GM18526 (cell line): ENCODE measurements around the gene OR6F1.

Experiments used
- POLR2A ChIP-seq: IDR thresholded peaks from 3 replicates; pipeline ENCODE4 v1.6.1; 2011; ENCODE audit not compliant: insufficient read length; ENCODE audit errors: extremely low read depth

The OR6F1 gene

DNA sequence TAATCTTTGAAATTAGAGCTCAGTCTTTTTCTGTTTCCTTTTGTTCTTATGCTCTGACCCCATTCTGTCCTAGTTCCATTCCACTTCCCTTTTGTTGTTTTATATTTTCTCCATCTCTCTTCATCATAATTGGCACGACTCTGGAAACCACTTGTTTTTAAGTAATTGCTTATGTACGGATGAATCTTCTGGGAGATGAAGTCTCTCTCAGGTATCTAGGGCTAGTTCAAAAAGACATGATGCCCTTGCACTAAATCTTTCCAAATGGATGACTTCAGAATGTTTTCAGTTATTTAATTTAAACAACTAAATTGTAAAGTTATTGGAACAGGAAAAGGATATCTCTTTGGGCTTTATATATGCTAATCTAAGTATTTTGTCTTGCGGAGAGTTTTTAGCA, at the start of gene OR6F1:
TSS of gene OR6F1 (minus strand) at position 101 of the 400 bp plus-strand sequence. CDS start 3,891 bp downstream, outside the sequence.
- no peak for TF ChIP-seq POLR2A

DNA sequence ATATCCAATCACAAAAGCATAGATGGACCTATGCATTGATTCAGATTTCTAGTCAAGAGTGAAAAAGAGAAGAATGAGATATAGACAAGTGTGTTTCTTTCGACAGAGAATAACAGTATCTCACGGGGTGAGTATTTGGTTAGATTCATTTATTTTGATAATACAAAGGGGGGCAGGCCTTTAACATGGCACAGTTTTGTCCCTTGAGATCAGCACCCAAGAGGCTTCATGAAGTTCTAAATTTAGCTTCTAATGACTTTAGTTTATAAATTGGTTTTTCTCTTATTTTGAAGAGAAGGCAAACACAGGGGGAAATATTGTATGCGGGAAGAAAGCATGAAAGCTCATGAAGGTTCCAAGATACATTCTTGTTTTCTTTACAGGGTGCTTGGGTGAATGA, 44.0 kb upstream of the OR6F1 start, which contains the start of gene OR1C1:
TSS of gene OR1C1 (minus strand) at position 101 of the 400 bp plus-strand sequence. CDS start 2,150 bp downstream, outside the sequence.
- TF ChIP-seq POLR2A, result no peak

DNA sequence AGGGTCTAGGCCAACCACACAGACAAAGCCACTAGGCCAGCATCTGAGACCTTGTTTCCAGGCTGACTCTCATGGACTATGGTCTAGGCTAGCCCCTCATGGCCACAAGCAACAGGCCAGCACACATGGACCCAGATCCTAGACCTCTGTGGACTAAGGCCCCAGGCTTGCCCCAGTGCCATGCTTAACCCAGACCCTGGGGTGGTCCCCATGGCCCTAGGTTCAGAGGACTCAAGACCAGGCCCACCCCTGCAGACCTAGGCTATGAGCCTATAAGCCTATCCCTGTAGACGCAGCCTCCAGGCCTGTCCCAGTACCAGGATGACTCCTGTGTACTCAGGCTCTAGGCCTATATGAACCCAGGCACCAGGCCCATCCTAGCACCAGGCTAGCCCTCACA, 33.4 kb upstream of the OR6F1 start:
- TF ChIP-seq POLR2A, result no peak

DNA sequence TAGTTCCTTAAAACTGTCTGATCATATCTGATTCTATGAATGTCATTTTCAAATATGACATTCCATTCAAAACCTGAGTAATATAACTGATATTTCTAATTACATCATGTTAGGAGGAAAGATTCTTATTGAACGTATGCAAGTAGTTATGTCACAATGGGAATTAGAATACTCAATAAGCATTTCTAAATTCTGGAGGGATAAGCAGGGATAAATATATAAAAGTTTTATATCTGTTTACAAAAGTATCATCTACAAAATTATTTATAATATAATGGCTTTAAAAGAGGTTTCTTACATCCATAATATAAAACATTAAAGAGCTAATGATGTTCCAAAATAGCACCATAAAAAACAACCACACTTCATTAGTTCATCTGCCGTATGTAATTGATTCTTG, 31.6 kb upstream of the OR6F1 start, which contains the start of gene OR14A2:
TSS of gene OR14A2 (minus strand) at position 101 of the 400 bp plus-strand sequence.
- no peak for TF ChIP-seq POLR2A

GRCh38 chr1:247747616-247748015, 31.2 kb upstream of the OR6F1 start:
- no peak for TF ChIP-seq POLR2A

- no peak for TF ChIP-seq POLR2A
Measured at GRCh38 chr1:247746391-247746935, 30.0 kb upstream of the OR6F1 start.

DNA sequence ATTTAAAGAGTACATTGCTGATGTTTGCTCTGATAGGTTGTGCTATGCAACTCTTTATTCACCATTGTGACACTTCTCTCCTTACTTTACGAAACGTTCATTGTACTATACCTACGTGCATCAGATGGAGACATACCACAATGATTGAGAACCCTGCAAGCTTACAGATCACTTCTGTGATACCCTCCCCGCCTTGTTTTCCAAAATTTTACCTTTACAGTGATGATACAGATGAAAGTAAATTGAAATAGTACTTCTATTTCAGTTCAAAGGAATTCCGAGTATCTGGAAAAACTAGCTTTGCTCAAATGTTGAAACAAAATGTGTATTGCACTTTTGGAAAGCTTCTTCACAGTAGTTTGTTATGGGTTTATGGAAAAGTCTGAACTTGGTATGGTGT, 25.3 kb upstream of the OR6F1 start:
- no peak for TF ChIP-seq POLR2A

- TF ChIP-seq POLR2A, result no peak
Measured at GRCh38 chr1:247740721-247741120, 24.3 kb upstream of the OR6F1 start.

GRCh38 chr1:247738315-247738714, 21.9 kb upstream of the OR6F1 start, which contains the start of gene OR14K1:
Gene OR14K1 (plus strand): TSS chr1:247738615. CDS start chr1:247738615, 0 bp downstream.
- TF ChIP-seq POLR2A, result no peak

DNA sequence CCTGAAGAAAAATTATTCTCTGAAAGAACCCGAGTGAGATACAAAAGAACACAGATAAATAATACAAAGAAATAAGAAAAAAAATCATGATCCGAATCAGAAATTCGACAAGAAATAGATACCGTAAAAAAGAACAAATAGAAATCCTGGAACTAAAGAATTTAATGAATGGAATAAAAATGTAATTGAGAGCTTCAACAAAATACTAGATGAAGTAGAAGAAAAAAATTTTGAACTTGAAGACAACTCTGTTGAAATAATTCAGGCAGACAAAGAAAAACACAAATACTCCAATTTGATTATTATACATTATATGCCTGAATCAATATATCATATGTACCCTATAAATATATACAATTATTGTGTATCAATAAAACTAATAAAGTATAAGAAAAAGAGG, 4.8 kb upstream of the OR6F1 start:
- no peak for TF ChIP-seq POLR2A

DNA sequence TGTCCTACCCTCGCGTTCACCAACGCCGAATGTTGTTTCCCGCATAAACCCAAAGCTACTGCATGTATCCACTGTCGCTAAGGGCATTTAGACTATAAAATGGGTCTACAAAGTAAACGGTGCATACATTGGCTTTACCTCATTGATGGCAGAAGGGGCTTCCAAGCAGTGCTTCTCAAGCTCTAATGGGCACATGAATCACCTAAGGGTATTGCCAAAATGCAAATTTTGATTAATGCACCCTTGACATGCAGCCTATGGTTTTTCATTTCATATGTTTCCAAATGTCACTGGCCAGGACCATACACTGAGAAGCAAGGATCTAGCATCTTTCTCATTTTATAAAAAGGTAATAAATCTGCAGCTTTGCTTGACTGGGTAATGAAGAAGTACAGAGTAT, 2.7 kb downstream of the OR6F1 start:
- no peak for TF ChIP-seq POLR2A

DNA sequence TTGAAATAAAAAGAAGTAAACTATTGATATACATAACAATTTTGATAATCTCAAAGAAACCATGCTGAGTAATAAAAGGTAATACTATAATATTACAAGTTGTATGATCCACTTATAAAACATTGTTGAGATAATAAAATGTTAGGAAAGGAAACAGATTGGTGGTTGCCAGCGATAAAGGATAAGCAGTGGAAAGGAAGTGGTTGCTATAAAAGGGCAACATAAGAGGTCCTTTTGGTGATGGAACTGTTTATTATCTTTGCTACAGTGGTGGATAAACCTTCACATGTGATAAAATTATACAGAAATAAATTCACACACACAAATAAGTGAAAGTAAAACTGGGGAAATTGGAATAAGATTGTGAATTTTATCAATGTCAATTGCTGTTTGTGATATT, 15.1 kb downstream of the OR6F1 start:
- no peak for TF ChIP-seq POLR2A

DNA sequence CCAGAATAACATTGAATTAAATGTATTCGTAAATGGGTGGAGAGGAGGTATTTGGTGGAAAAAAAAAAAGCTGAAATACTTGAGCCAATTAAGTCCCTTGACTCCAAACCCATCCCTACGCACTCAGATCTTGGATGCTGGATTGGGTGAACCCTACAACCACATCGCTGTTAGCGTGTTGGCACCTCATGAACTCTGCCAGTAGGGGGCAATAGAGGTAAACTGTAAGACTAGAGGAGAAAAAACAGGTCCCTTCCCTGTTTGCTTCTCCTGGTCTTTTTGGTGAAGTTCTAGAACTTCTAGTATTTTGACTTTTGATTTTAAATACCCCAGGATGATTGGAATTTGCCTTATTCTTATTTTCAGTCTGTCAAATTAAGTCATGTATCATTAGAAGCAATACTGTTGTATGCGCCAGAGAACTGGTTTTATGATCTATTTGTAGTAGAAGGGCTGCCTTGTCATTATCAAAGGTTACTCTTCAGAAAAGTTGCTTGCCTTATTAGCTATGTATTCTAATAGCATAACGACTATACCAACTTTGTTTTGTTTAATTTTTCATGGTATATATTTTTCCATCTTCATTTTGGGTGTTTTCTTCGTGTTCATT, 35.1 kb downstream of the OR6F1 start:
- TF ChIP-seq POLR2A, result no peak

DNA sequence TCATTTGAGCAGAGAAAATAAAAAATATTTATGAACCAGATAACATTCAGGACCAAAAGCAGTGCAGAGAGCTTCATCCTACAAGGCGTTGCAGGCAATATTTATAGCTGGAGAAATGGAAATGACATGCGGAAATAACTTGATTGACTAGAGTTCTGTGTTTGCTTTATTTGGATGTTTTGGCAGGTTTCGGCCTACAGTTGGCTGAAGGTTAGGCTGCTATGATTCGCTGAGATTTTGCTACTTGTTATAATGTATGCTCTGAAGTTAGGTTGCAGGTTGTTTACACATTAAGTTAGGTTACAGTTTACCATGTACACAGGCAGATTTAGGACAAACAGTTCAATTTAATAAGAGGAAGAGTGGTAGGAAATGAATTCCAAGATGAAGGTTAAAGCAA, 36.3 kb downstream of the OR6F1 start:
- TF ChIP-seq POLR2A, result no peak

DNA sequence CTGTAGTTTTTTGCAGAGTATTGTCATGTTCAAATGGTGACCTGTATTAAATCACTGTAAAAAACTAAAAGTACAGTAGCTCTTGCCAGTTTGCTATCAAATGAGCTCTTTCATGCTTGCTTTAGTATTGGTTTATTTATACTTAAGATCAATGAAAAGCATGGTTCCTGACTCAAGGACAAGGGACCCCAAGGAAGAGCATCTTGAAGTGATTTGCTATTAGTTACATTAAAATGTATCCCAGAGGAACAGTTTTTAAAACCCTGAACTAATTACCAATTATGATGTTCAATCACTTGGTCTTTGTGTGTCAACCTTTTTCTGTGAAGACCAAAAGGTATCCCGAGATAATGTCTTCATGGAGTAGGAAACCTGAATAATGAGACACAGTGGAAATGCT, 36.8 kb downstream of the OR6F1 start, which contains the start of gene OR13G1:
TSS of gene OR13G1 (minus strand) at position 101 of the 400 bp plus-strand sequence. CDS start 6,698 bp downstream, outside the sequence.
- no peak for TF ChIP-seq POLR2A

DNA sequence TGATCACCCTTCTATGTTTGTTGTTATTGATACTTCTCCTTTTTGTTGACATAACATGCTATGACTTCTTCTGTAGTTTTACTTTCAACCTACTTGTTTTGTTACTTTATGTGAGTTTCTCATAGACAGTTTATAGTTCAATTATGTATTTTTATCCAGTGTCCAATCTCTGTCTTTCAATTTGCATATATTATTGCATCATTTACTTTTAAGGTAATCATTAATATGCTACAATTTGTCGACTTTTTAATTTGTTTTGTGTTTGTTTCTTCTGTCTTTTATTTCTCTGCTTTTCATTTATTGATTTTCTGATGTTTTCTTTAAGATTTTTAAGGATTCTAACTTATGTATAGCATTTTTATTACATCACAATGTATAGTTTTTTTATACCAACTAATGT, 47.2 kb downstream of the OR6F1 start:
- no peak for TF ChIP-seq POLR2A
